H1 (cell line): ENCODE data around the gene KLHL33. TPM values are rescaled to one million over a fixed set of nuclear protein-coding genes. Genes with fewer than 3 reads are reported as not detected.

ENCODE experiments used
- CTCF ChIA-PET: fragments of 300-600 bp; sonication (Branson Sonifier 250); formaldehyde crosslinking; loops from one replicate; lab custom pipeline; 2021; ENCODE audit not compliant: partially characterized antibody; lab: Charles Lee
- POLR2A ChIA-PET: fragments of 300-600 bp; sonication (Branson Sonifier 250); formaldehyde crosslinking; loops from one replicate; lab custom pipeline; 2021; ENCODE audit warnings: inconsistent platforms; ENCODE audit not compliant: partially characterized antibody; lab: Charles Lee
- DNase-seq, 2 experiments: peaks; one replicate each; pipeline versions ENCODE4 v3.0.0 to v3.0.0-alpha.2; 2010 to 2022; ENCODE audit warnings: low spot score in 2 of 2, low read depth in 1 of 2, mixed read lengths in 1 of 2
- FAIRE-seq: peaks from 2 replicates; lab custom pipeline; 2011; peaks lifted over from hg19 to GRCh38; lab: Jason Lieb, UNC
- H2AFZ ChIP-seq: 2 replicates; pipeline ENCODE4 v1.8.1; 2012; ENCODE audit warnings: low read length, inconsistent platforms
- H2AK5ac ChIP-seq: 2 replicates; pipeline ENCODE4 v1.6.1; 2013; ENCODE audit warnings: low read depth, low read length
- H2BK120ac ChIP-seq: replicated peaks from 2 replicates; pipeline ENCODE3; 2013; ENCODE audit warnings: low read depth, low read length, inconsistent platforms
- H2BK12ac ChIP-seq: 2 replicates; pipeline ENCODE4 v1.6.1; 2013; ENCODE audit warnings: low read depth, low read length
- H2BK15ac ChIP-seq: 2 replicates; pipeline ENCODE4 v1.6.1; 2013; ENCODE audit warnings: low read length
- H2BK20ac ChIP-seq: 2 replicates; pipeline ENCODE4 v1.6.1; 2013; ENCODE audit warnings: low read length
- H2BK5ac ChIP-seq: 2 replicates; pipeline ENCODE4 v1.6.1; 2013; ENCODE audit warnings: low read depth, low read length
- H3K14ac ChIP-seq: 2 replicates; pipeline ENCODE4 v1.6.1; 2013; ENCODE audit warnings: inconsistent platforms; ENCODE audit not compliant: insufficient read length
- H3K18ac ChIP-seq: 2 replicates; pipeline ENCODE4 v1.6.1; 2013; ENCODE audit warnings: low read length; ENCODE audit errors: extremely low read depth
- H3K23ac ChIP-seq: 2 replicates; pipeline ENCODE4 v1.6.1; 2013; ENCODE audit warnings: inconsistent platforms; ENCODE audit not compliant: insufficient read length
- H3K23me2 ChIP-seq: 2 replicates; pipeline ENCODE4 v1.6.1; 2013; ENCODE audit warnings: low read depth, low read length
- H3K27ac ChIP-seq: 2 replicates; pipeline ENCODE4 v1.6.1; 2011; ENCODE audit warnings: low read depth, low read length, inconsistent platforms
- H3K27me3 ChIP-seq, 4 experiments: replicated peaks in 1 of 4; 1 replicate in 1 of 4; 2 replicates in 3 of 4; pipeline versions ENCODE4 v1.6.1 to v1.8.1; 2011 to 2013; ENCODE audit warnings: low read length in 3 of 4, mild to moderate bottlenecking in 3 of 4, inconsistent platforms in 2 of 4, mixed read lengths in 2 of 4, moderate library complexity in 1 of 4; ENCODE audit not compliant: control insufficient read depth in 3 of 4, insufficient read depth in 3 of 4; ENCODE audit errors: extremely low read depth in 1 of 4
- H3K36me3 ChIP-seq, 4 experiments: 2 replicates each; pipeline versions ENCODE4 v1.6.1 to v1.8.1; 2011 to 2013; ENCODE audit warnings: mild to moderate bottlenecking in 4 of 4, low read length in 3 of 4, moderate library complexity in 2 of 4, control low read depth in 1 of 4, inconsistent platforms in 1 of 4; ENCODE audit not compliant: insufficient read depth in 4 of 4, control insufficient read depth in 2 of 4
- H3K4ac ChIP-seq: replicated peaks from 2 replicates; pipeline ENCODE3; 2013; ENCODE audit warnings: low read length, low read depth, mixed read lengths, inconsistent platforms; ENCODE audit not compliant: insufficient read length
- H3K4me1 ChIP-seq, 4 experiments: replicated peaks in 1 of 4; 1 replicate in 1 of 4; 2 replicates in 3 of 4; pipeline versions ENCODE4 v1.6.1 to v1.8.1; 2011 to 2013; ENCODE audit warnings: low read length in 3 of 4, inconsistent platforms in 2 of 4, mixed read lengths in 1 of 4; ENCODE audit not compliant: insufficient read depth in 4 of 4, control insufficient read depth in 3 of 4
- H3K4me2 ChIP-seq, 2 experiments: 2 replicates each; pipeline versions ENCODE4 v1.6.1 to v1.8.1; 2011 to 2013; ENCODE audit warnings: low read depth in 2 of 2, low read length in 2 of 2, control low read depth in 1 of 2, inconsistent platforms in 1 of 2, mild to moderate bottlenecking in 1 of 2; ENCODE audit not compliant: insufficient read depth in 1 of 2
- H3K4me3 ChIP-seq, 4 experiments: fragments of 200-600, 300-600 bp in 1 of 4; sonication (generic), shearing (Covaris generic), sonication (Bioruptor Twin) in 1 of 4; 2 replicates each; pipeline versions ENCODE4 v1.5.1 to v1.8.1; 2011 to 2016; ENCODE audit warnings: low read length in 4 of 4, low read depth in 3 of 4, control low read depth in 2 of 4, inconsistent platforms in 2 of 4, mild to moderate bottlenecking in 2 of 4, mixed read lengths in 1 of 4, moderate library complexity in 1 of 4; ENCODE audit not compliant: insufficient read depth in 2 of 4; ENCODE audit errors: extremely low read depth in 1 of 4
- H3K56ac ChIP-seq: replicated peaks from 2 replicates; pipeline ENCODE3; 2013; ENCODE audit warnings: low read depth, mild to moderate bottlenecking, mixed read lengths, low read length, inconsistent platforms; ENCODE audit not compliant: insufficient read length
- H3K79me1 ChIP-seq: 2 replicates; pipeline ENCODE4 v1.6.1; 2013; ENCODE audit warnings: low read depth, low read length, control low read depth
- H3K79me2 ChIP-seq, 2 experiments: 2 replicates each; pipeline versions ENCODE4 v1.6.1 to v1.8.1; 2012 to 2013; ENCODE audit warnings: low read length in 2 of 2, mild to moderate bottlenecking in 2 of 2, inconsistent platforms in 1 of 2; ENCODE audit not compliant: insufficient read depth in 2 of 2, control insufficient read depth in 1 of 2
- H3K9ac ChIP-seq, 4 experiments: replicated peaks in 1 of 4; 1 replicate in 1 of 4; 2 replicates in 3 of 4; pipeline versions ENCODE4 v1.6.1 to v1.8.1; 2011 to 2013; ENCODE audit warnings: low read depth in 3 of 4, low read length in 3 of 4, control low read depth in 2 of 4, mild to moderate bottlenecking in 2 of 4, moderate library complexity in 2 of 4, inconsistent platforms in 1 of 4; ENCODE audit errors: extremely low read depth in 1 of 4
- H3K9me3 ChIP-seq, 2 experiments: 2 replicates each; pipeline versions ENCODE4 v1.6.1 to v1.8.1; 2012 to 2013; ENCODE audit warnings: mild to moderate bottlenecking in 2 of 2, moderate library complexity in 2 of 2, control low read depth in 1 of 2, inconsistent platforms in 1 of 2, low read depth in 1 of 2, low read length in 1 of 2, mixed read lengths in 1 of 2; ENCODE audit not compliant: insufficient read depth in 2 of 2
- H4K20me1 ChIP-seq, 2 experiments: replicated peaks in 1 of 2; 2 replicates each; pipeline versions ENCODE3 to v1.8.1; 2011 to 2013; ENCODE audit warnings: inconsistent platforms in 2 of 2, low read length in 2 of 2, mild to moderate bottlenecking in 1 of 2; ENCODE audit not compliant: insufficient read depth in 2 of 2, control insufficient read depth in 1 of 2
- H4K5ac ChIP-seq: 2 replicates; pipeline ENCODE4 v1.6.1; 2013; ENCODE audit warnings: low read length, low read depth, mixed read lengths, inconsistent platforms; ENCODE audit not compliant: insufficient read length
- H4K8ac ChIP-seq: 2 replicates; pipeline ENCODE4 v1.8.0; 2013; ENCODE audit warnings: mild to moderate bottlenecking, moderate library complexity, low read length, inconsistent platforms; ENCODE audit not compliant: insufficient read depth; ENCODE audit errors: extremely low read depth
- H4K91ac ChIP-seq: replicated peaks from 2 replicates; pipeline ENCODE3; 2013; ENCODE audit warnings: low read length, mixed read lengths, inconsistent platforms; ENCODE audit not compliant: insufficient read length
- BCL11A ChIP-seq, 2 experiments: IDR thresholded peaks; one replicate each; pipeline ENCODE4 v1.6.1; 2011; ENCODE audit warnings: low read depth in 2 of 2, low read length in 2 of 2, mild to moderate bottlenecking in 2 of 2
- CHD1 ChIP-seq: IDR thresholded peaks from 2 replicates; pipeline ENCODE4 v1.6.1; 2012; ENCODE audit warnings: low read depth, low read length, improper control_type of control experiment
- CREB1 ChIP-seq: IDR thresholded peaks from 2 replicates; pipeline ENCODE4 v1.6.1; 2012; ENCODE audit warnings: inconsistent platforms
- HDAC2 ChIP-seq, 2 experiments: fragments of 300-600 bp in 1 of 2; sonication (generic) in 1 of 2; IDR thresholded peaks; 2 replicates each; pipeline ENCODE4 v1.6.1; 2011 to 2012; ENCODE audit warnings: low read depth in 2 of 2, low read length in 2 of 2, mild to moderate bottlenecking in 2 of 2, moderate library complexity in 2 of 2, borderline replicate concordance in 1 of 2, inconsistent platforms in 1 of 2
- JUND ChIP-seq: IDR thresholded peaks from 2 replicates; pipeline ENCODE4 v1.6.1; 2011; ENCODE audit warnings: mild to moderate bottlenecking, improper control_type of control experiment, low read length
- KDM4A ChIP-seq: IDR thresholded peaks from one replicate; pipeline ENCODE4 v1.7.1; 2012; ENCODE audit warnings: low read depth, mild to moderate bottlenecking, moderate library complexity, low read length, inconsistent platforms; ENCODE audit not compliant: severe bottlenecking
- MAFK ChIP-seq: IDR thresholded peaks from 2 replicates; pipeline ENCODE4 v1.6.1; 2012; ENCODE audit warnings: low read depth, mild to moderate bottlenecking, improper control_type of control experiment, low read length
- NRF1 ChIP-seq: IDR thresholded peaks from 2 replicates; pipeline ENCODE4 v1.6.1; 2011; ENCODE audit warnings: mild to moderate bottlenecking, low read depth, low read length, improper control_type of control experiment
- RAD21 ChIP-seq, 2 experiments: IDR thresholded peaks in 1 of 2; conservative IDR thresholded peaks in 1 of 2; 2 replicates each; pipeline ENCODE4 v1.6.1; 2011; ENCODE audit warnings: low read depth in 2 of 2, low read length in 2 of 2, improper control_type of control experiment in 1 of 2, inconsistent platforms in 1 of 2, mild to moderate bottlenecking in 1 of 2, moderate library complexity in 1 of 2
- WGBS, 2 experiments: shearing (Covaris generic) in 1 of 2; methylation state at CpG; one replicate each; pipeline versions ENCODE4 v1.1.6 to v1.1.7; 2013 to 2015; ENCODE audit warnings: low lambda C conversion rate in 2 of 2, mixed read lengths in 2 of 2, inconsistent platforms in 1 of 2, low coverage in 1 of 2, missing lambda C conversion rate in 1 of 2; ENCODE audit not compliant: insufficient replicate concordance in 2 of 2, insufficient coverage in 1 of 2, insufficient read length in 1 of 2; ENCODE audit errors: extremely low coverage in 1 of 2, missing lambda C conversion rate in 1 of 2; 5-methylcytosine and 5-hydroxymethylcytosine counted together
- polyA plus RNA-seq, 7 experiments: library from polyadenylated mRNA; depleted of rRNA in 3 of 7; stranded (reverse) in 5 of 7; unstranded in 2 of 7; fragments of >200 nt in 5 of 7; fragments of 200-250 nt in 2 of 7; gene quantifications; 1 replicate in 5 of 7; 2 replicates in 1 of 7; 4 replicates in 1 of 7; pipeline versions ENCODE4 v1.2.1 to v1.2.3, GENCODE V29; 2011 to 2013; ENCODE audit warnings: missing spikeins in 2 of 7, mixed read lengths in 2 of 7
- total RNA-seq: library from RNA; stranded (reverse); fragmentation: NEBNext Ultra II Directional; extraction: Animal tissue kit (Norgen Biotek cat#: 25700); gene quantifications from 2 replicates; pipeline ENCODE4 v1.2.1, GENCODE V29; 2021

The KLHL33 gene
- total and polyA plus RNA-seq, 2 of the 8 experiments (the other 6 are each of a cell fraction or from before 2014, with no cell fraction given): 0.11 to 0.17 TPM

- Histone ChIP-seq H3K4me1 (no peaks in the 10 kb centered on the region), H2BK5ac (no peak overlapping the region), H3K27me3 (no peaks in the 10 kb centered on the region), H3K4me2 (no peak overlapping the region), H3K79me1 (no peaks in the 10 kb centered on the region), H4K5ac (no peak overlapping the region), H2BK15ac (no peak overlapping the region), H2BK120ac (no peak overlapping the region), H2BK12ac (no peak overlapping the region), H3K4me3 (no peak overlapping the region), H3K79me2 (no peaks in the 10 kb centered on the region), H3K18ac (no peak overlapping the region), H4K91ac (no peak overlapping the region), H3K9ac (no peak overlapping the region), H3K56ac (no peak overlapping the region), H3K14ac (no peak overlapping the region), H3K23me2 (peaks cover 2% of the 10 kb centered on the region; the same call in 1 of the 2 replicates), H2AK5ac (no peak overlapping the region), H2BK20ac (no peak overlapping the region), H2AFZ (no peak overlapping the region; the same call in 1 of the 2 replicates), H3K4ac (no peak overlapping the region), H3K36me3 (no peaks in the 10 kb centered on the region), H3K23ac (no peak overlapping the region), H4K8ac (no peak overlapping the region), H3K9me3 (no peaks in the 10 kb centered on the region), H4K20me1 (no peaks in the 10 kb centered on the region), H3K27ac (no peak overlapping the region)
- ChIA-PET CTCF (interaction anchor here (0.6 kb wide), 1 partner anchor 35 kb away, joined by 3 read pairs; no protein-coding TSS in a partner anchor), POLR2A (interaction anchor here (1.0 to 1.4 kb wide), 3 partner anchors 13 to 42 kb away, joined by 3 to 4 read pairs (median 3); no protein-coding TSS in a partner anchor)
- WGBS, 2 experiments: 98% methylated on average over 4 of the region's 5 CpGs; no CpG with 5 or more reads in 1 of the 2 experiments
- DNase-seq (no peak), FAIRE-seq (no peak)
- TF ChIP-seq RAD21 (IDR thresholded peaks at IDR 0.05 in 1 of 2, conservative IDR thresholded peaks at IDR 0.05 in 1 of 2; ENCODE audit: low read depth in 2 of 2, low read length in 2 of 2): no peak
- TF ChIP-seq HDAC2 (IDR thresholded peaks at IDR 0.05; ENCODE audit: borderline replicate concordance in 1 of 2, low read depth in 2 of 2, low read length in 2 of 2): no peak
- no peak for TF ChIP-seq JUND
- no peak for TF ChIP-seq KDM4A
- no peak for TF ChIP-seq CREB1
- TF ChIP-seq BCL11A (IDR thresholded peaks at IDR 0.05; ENCODE audit: low read depth in 2 of 2, low read length in 2 of 2): no peak
- TF ChIP-seq NRF1: no peak
- TF ChIP-seq MAFK: no peak
- no peak for TF ChIP-seq CHD1
These were observed 8.0 kb downstream of the KLHL33 start for GRCh38 chr14:20428010-20428365.
